IMR-90 (cell line): Measurements from ENCODE around the gene PPP1R3D. TPM values are rescaled to one million over a fixed set of nuclear protein-coding genes. Genes with fewer than 3 reads are reported as not detected.

Source experiments
- ATAC-seq: fragments of 200-7000 bp; cut with Tn5 transposase; 2 replicates; pipeline ENCODE4 v1.9.1; 2020; ENCODE audit warnings: low read depth, mild to moderate bottlenecking, moderate library complexity
- BruUV-seq: library from RNA; stranded (reverse); fragments of 400-500 nt; replicated peaks from 2 replicates; lab custom pipeline; 2021; lab: Mats Ljungman, UMichigan
- CTCF ChIA-PET: fragments of 300-600 bp; formaldehyde crosslinking; extraction: SDS; loops from one replicate; lab custom pipeline; 2021; ENCODE audit warnings: antibody characterized with exemption; lab: Yijun Ruan, JAX
- POLR2A ChIA-PET: fragments of 300-600 bp; sonication (Branson Sonifier 250); formaldehyde crosslinking; loops from one replicate; lab custom pipeline; 2022; ENCODE audit warnings: antibody characterized with exemption; ENCODE audit not compliant: unreplicated experiment; lab: Charles Lee
- DNase-seq: peaks from one replicate; pipeline ENCODE4 v3.0.0; 2013
- H2AFZ ChIP-seq: replicated peaks from 2 replicates; pipeline ENCODE3; 2013; ENCODE audit warnings: low read length, mild to moderate bottlenecking; ENCODE audit not compliant: poor library complexity
- H2AK5ac ChIP-seq: 2 replicates; pipeline ENCODE4 v1.6.1; 2013; ENCODE audit warnings: low read depth, low read length, inconsistent platforms
- H2AK9ac ChIP-seq: replicated peaks from 2 replicates; pipeline ENCODE3; 2013; ENCODE audit warnings: mild to moderate bottlenecking, low read depth, low read length, moderate library complexity; ENCODE audit not compliant: poor library complexity
- H2BK120ac ChIP-seq: 2 replicates; pipeline ENCODE4 v1.6.1; 2013; ENCODE audit warnings: low read depth, low read length, inconsistent platforms
- H2BK15ac ChIP-seq: 3 replicates; pipeline ENCODE4 v1.6.1; 2013; ENCODE audit warnings: low read depth, low read length, inconsistent platforms
- H2BK20ac ChIP-seq: 2 replicates; pipeline ENCODE4 v1.6.1; 2013; ENCODE audit warnings: low read depth, mild to moderate bottlenecking, inconsistent platforms, low read length, moderate library complexity
- H2BK5ac ChIP-seq: 2 replicates; pipeline ENCODE4 v1.6.1; 2013; ENCODE audit warnings: mild to moderate bottlenecking, low read depth, low read length, inconsistent platforms; ENCODE audit not compliant: poor library complexity, severe bottlenecking
- H3K14ac ChIP-seq: replicated peaks from 2 replicates; pipeline ENCODE4 v1.6.1; 2013; ENCODE audit warnings: low read depth, low read length, inconsistent platforms
- H3K18ac ChIP-seq: 2 replicates; pipeline ENCODE4 v1.6.1; 2013; ENCODE audit warnings: low read depth, low read length, control low read depth
- H3K23ac ChIP-seq: 2 replicates; pipeline ENCODE4 v1.6.1; 2013; ENCODE audit warnings: low read depth, low read length, inconsistent platforms
- H3K27ac ChIP-seq: 2 replicates; pipeline ENCODE4 v1.5.1; 2013; ENCODE audit warnings: mild to moderate bottlenecking, control low read depth, low read length; ENCODE audit not compliant: insufficient read depth
- H3K27me3 ChIP-seq: 2 replicates; pipeline ENCODE4 v1.6.1; 2013; ENCODE audit warnings: low read length; ENCODE audit not compliant: control insufficient read depth, insufficient read depth
- H3K36me3 ChIP-seq: 2 replicates; pipeline ENCODE4 v1.6.1; 2013; ENCODE audit warnings: low read length, mixed read lengths; ENCODE audit not compliant: control insufficient read depth, insufficient read depth
- H3K4ac ChIP-seq: 2 replicates; pipeline ENCODE4 v1.6.1; 2013; ENCODE audit warnings: low read depth, low read length, inconsistent platforms
- H3K4me1 ChIP-seq: 2 replicates; pipeline ENCODE4 v1.6.1; 2013; ENCODE audit warnings: low read length, mixed read lengths; ENCODE audit not compliant: control insufficient read depth, insufficient read depth
- H3K4me2 ChIP-seq: 2 replicates; pipeline ENCODE4 v1.6.1; 2013; ENCODE audit warnings: low read depth, mild to moderate bottlenecking, control low read depth, low read length, moderate library complexity
- H3K4me3 ChIP-seq: 2 replicates; pipeline ENCODE4 v1.5.1; 2013; ENCODE audit warnings: low read depth, mild to moderate bottlenecking, control low read depth, low read length, moderate library complexity; ENCODE audit not compliant: insufficient read depth
- H3K56ac ChIP-seq: 2 replicates; pipeline ENCODE4 v1.6.1; 2013; ENCODE audit warnings: low read length, inconsistent platforms; ENCODE audit not compliant: insufficient read depth; ENCODE audit errors: extremely low read depth
- H3K79me1 ChIP-seq, 2 experiments: 2 replicates each; pipeline ENCODE4 v1.6.1; 2013; ENCODE audit warnings: low read length in 2 of 2, inconsistent platforms in 1 of 2, low read depth in 1 of 2
- H3K9ac ChIP-seq: 2 replicates; pipeline ENCODE4 v1.6.1; 2013; ENCODE audit warnings: low read depth, low read length, control low read depth
- H3K9me1 ChIP-seq: 2 replicates; pipeline ENCODE4 v1.6.1; 2013; ENCODE audit warnings: low read length, inconsistent platforms; ENCODE audit not compliant: insufficient read depth
- H3K9me3 ChIP-seq: 2 replicates; pipeline ENCODE4 v1.6.1; 2013; ENCODE audit warnings: low read length; ENCODE audit not compliant: control insufficient read depth, insufficient read depth
- H4K20me1 ChIP-seq: 2 replicates; pipeline ENCODE4 v1.6.1; 2013; ENCODE audit warnings: low read length, inconsistent platforms; ENCODE audit not compliant: insufficient read depth
- H4K5ac ChIP-seq: 2 replicates; pipeline ENCODE4 v1.6.1; 2013; ENCODE audit warnings: mild to moderate bottlenecking, low read depth, low read length, control low read depth
- H4K8ac ChIP-seq, 2 experiments: 2 replicates each; pipeline ENCODE4 v1.6.1; 2013; ENCODE audit warnings: low read depth in 2 of 2, low read length in 2 of 2, control low read depth in 1 of 2, inconsistent platforms in 1 of 2
- H4K91ac ChIP-seq: 2 replicates; pipeline ENCODE4 v1.6.1; 2013; ENCODE audit warnings: low read depth, low read length, inconsistent platforms; ENCODE audit not compliant: insufficient read depth
- WGBS, 2 experiments: methylation state at CpG; one replicate each; pipeline versions ENCODE4 v1.1.5 to v1.1.7; 2013; ENCODE audit warnings: missing lambda C conversion rate in 2 of 2; ENCODE audit not compliant: insufficient read length in 1 of 2; ENCODE audit errors: extremely low coverage in 2 of 2; 5-methylcytosine and 5-hydroxymethylcytosine counted together
- dilution Hi-C: fragments of 300-500 bp; cut with HindIII; formaldehyde crosslinking; loops from one replicate; pipeline ENCODE4 v1.14.3; 2018; ENCODE audit warnings: low sequenced_read_pairs; ENCODE audit not compliant: unreplicated experiment
- in situ Hi-C: fragments of 300-500 bp; cut with MboI; formaldehyde crosslinking; loops from 3 replicates; pipeline ENCODE4 v1.14.3; 2019; ENCODE audit warnings: low sequenced_read_pairs, inconsistent platforms, mixed read lengths
- intact Hi-C: fragments of 100-400 bp; cut with micrococcal nuclease; formaldehyde crosslinking; loops from 2 replicates; pipeline ENCODE4 v1.10.0; 2022
- polyA plus RNA-seq, 3 experiments: library from polyadenylated mRNA; depleted of rRNA; stranded (reverse); fragments of >200 nt; gene quantifications; 2 replicates each; pipeline ENCODE4 v1.2.3, GENCODE V29; 2012; ENCODE audit warnings: low replicate concordance in 1 of 3
- total RNA-seq: library from RNA; depleted of rRNA; stranded (reverse); fragments of >200 nt; gene quantifications from 2 replicates; pipeline ENCODE4 v1.2.3, GENCODE V29; 2012
- TF ChIP-seq, protein P1 (sequence below): fragments of 150-350 bp; IDR thresholded peaks from 2 replicates; pipeline ENCODE4 v1.6.1; 2016; ENCODE audit warnings: low read depth, mild to moderate bottlenecking, low read length, moderate library complexity, borderline replicate concordance

PPP1R3D gene
- total and polyA plus RNA-seq, 2 of the 4 experiments (the other 2 are of a cell fraction) = 1.6 to 2.7 TPM

DNA sequence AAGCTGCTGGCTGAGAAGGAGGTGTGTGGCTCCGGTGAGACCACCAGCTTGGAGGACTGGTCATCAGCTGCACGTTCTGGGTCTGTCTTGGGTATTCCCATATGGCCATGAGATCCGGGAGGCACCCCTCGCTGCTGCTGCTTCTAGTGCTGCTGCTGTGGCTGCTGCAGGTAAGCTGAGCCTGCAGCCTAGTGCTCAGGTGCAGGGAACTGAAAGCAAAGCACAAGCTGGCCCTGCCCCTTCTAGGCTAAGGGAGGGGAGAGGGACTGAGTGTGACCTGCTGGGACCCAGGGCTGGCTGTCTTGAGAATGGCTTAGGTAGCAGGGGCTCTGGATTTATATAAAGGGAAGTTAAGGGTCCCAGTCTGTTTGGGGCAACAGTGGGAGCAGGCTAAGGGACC lies 18.5 kb upstream of the PPP1R3D start:
- TF ChIP-seq, protein P1, sequence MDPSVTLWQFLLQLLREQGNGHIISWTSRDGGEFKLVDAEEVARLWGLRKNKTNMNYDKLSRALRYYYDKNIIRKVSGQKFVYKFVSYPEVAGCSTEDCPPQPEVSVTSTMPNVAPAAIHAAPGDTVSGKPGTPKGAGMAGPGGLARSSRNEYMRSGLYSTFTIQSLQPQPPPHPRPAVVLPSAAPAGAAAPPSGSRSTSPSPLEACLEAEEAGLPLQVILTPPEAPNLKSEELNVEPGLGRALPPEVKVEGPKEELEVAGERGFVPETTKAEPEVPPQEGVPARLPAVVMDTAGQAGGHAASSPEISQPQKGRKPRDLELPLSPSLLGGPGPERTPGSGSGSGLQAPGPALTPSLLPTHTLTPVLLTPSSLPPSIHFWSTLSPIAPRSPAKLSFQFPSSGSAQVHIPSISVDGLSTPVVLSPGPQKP = no peak
- no peak overlapping the region for H3K56ac ChIP-seq
- DNase-seq = no peak
- CTCF ChIA-PET = no interaction called here
- no peak overlapping the region for H3K4me2 ChIP-seq
- no peak overlapping the region for H3K9ac ChIP-seq
- POLR2A ChIA-PET = no interaction called here
- H2BK20ac ChIP-seq = no peak overlapping the region
- in situ Hi-C loops = no loop called here
- H2BK5ac ChIP-seq = no peak overlapping the region
- no peak overlapping the region for H2BK15ac ChIP-seq
- intact Hi-C loops = no loop called here
- H4K5ac ChIP-seq = no peak overlapping the region
- no peaks in the 10 kb centered on the region for H3K9me1 ChIP-seq
- H3K23ac ChIP-seq = no peak overlapping the region
- no peak overlapping the region for H4K91ac ChIP-seq
- no peaks in the 10 kb centered on the region for H3K4me1 ChIP-seq
- no peaks in the 10 kb centered on the region for H3K79me1 ChIP-seq
- no TSS peak for BruUV-seq
- H3K4ac ChIP-seq = no peak overlapping the region
- H2AFZ ChIP-seq = no peak overlapping the region
- no peak overlapping the region for H3K14ac ChIP-seq
- H3K27me3 ChIP-seq = peaks cover 11% of the 10 kb centered on the region
- no peak overlapping the region for H2BK120ac ChIP-seq
- no peak overlapping the region for H3K4me3 ChIP-seq
- H4K8ac ChIP-seq = no peak overlapping the region
- no peaks in the 10 kb centered on the region for H4K20me1 ChIP-seq
- no peak overlapping the region for H2AK9ac ChIP-seq
- no peak for ATAC-seq
- 68% methylated on average over 3 of the region's 4 CpGs; no CpG with 5 or more reads in 1 of the 2 experiments for WGBS, 2 experiments
- H3K36me3 ChIP-seq = no peaks in the 10 kb centered on the region
- no peak overlapping the region for H3K18ac ChIP-seq
- H3K27ac ChIP-seq = no peak overlapping the region
- H2AK5ac ChIP-seq = no peak overlapping the region
- no peaks in the 10 kb centered on the region for H3K9me3 ChIP-seq
- dilution Hi-C loops = no loop called here
